CD8-positive, alpha-beta memory T cell (primary cell): ENCODE data around the gene IL16. TPM values are rescaled to one million over a fixed set of nuclear protein-coding genes. Genes with fewer than 3 reads are reported as not detected.

ENCODE experiments used
- CTCF ChIA-PET: fragments of 350-600 bp; sonication (Branson Sonifier 250); formaldehyde crosslinking; loops from one replicate; lab custom pipeline; 2021; ENCODE audit warnings: antibody characterized with exemption; lab: Charles Lee
- POLR2A ChIA-PET: fragments of 350-600 bp; sonication (Branson Sonifier 250); formaldehyde crosslinking; loops from one replicate; lab custom pipeline; 2021; ENCODE audit warnings: antibody characterized with exemption; lab: Charles Lee
- DNase-seq, 5 donors: peaks; one replicate each; pipeline versions ENCODE4 v3.0.0 to v3.0.0-alpha.2; 2020 to 2022; ENCODE audit warnings: mixed read lengths in 1 of 5
- H3K27ac ChIP-seq: one replicate; pipeline ENCODE4 v1.7.0; 2013; ENCODE audit warnings: low read depth, mild to moderate bottlenecking, low read length, moderate library complexity
- H3K27me3 ChIP-seq: 2 replicates; pipeline ENCODE4 v1.7.0; 2013; ENCODE audit warnings: low read length, mild to moderate bottlenecking; ENCODE audit not compliant: insufficient read depth, poor library complexity, severe bottlenecking
- H3K36me3 ChIP-seq: 2 replicates; pipeline ENCODE4 v1.7.0; 2013; ENCODE audit warnings: mild to moderate bottlenecking, low read length, moderate library complexity; ENCODE audit not compliant: insufficient read depth
- H3K4me1 ChIP-seq: 2 replicates; pipeline ENCODE4 v1.7.0; 2013; ENCODE audit warnings: mild to moderate bottlenecking, low read length, moderate library complexity; ENCODE audit not compliant: insufficient read depth
- H3K4me3 ChIP-seq: 2 replicates; pipeline ENCODE4 v1.7.0; 2013; ENCODE audit warnings: mild to moderate bottlenecking, low read length
- H3K9me3 ChIP-seq: 2 replicates; pipeline ENCODE4 v1.7.0; 2013; ENCODE audit warnings: mild to moderate bottlenecking, low read length
- H3K27ac Mint-ChIP-seq, 8 donors: one replicate each; pipeline ENCODE4 v1.8.0; 2020 to 2021; ENCODE audit warnings: mixed read lengths in 8 of 8, mild to moderate bottlenecking in 6 of 8, inconsistent platforms in 3 of 8, moderate library complexity in 3 of 8
- H3K27me3 Mint-ChIP-seq, 2 donors: one replicate each; pipeline ENCODE4 v1.8.0; 2020 to 2021; ENCODE audit warnings: mixed read lengths in 2 of 2, mild to moderate bottlenecking in 1 of 2, moderate library complexity in 1 of 2
- H3K36me3 Mint-ChIP-seq, 3 donors: one replicate each; pipeline ENCODE4 v1.8.0; 2020 to 2021; ENCODE audit warnings: mixed read lengths in 3 of 3, inconsistent platforms in 1 of 3, mild to moderate bottlenecking in 1 of 3
- H3K4me1 Mint-ChIP-seq, 3 donors: one replicate each; pipeline ENCODE4 v1.8.0; 2020 to 2021; ENCODE audit warnings: mixed read lengths in 3 of 3, inconsistent platforms in 1 of 3, mild to moderate bottlenecking in 1 of 3
- H3K4me3 Mint-ChIP-seq, 7 donors: one replicate each; pipeline ENCODE4 v1.8.0; 2020 to 2021; ENCODE audit warnings: mixed read lengths in 7 of 7, mild to moderate bottlenecking in 6 of 7, moderate library complexity in 4 of 7, inconsistent platforms in 2 of 7
- H3K9me3 Mint-ChIP-seq, 5 donors: one replicate each; pipeline ENCODE4 v1.8.0; 2020 to 2022; ENCODE audit warnings: mixed read lengths in 5 of 5, mild to moderate bottlenecking in 3 of 5, moderate library complexity in 2 of 5, inconsistent platforms in 1 of 5
- polyA plus RNA-seq: library from polyadenylated mRNA; unstranded; fragments of 300-500 nt; fragmentation: Illumina TruSeq; gene quantifications from one replicate; pipeline ENCODE4 v1.2.3, GENCODE V29; 2021
- total RNA-seq, 2 experiments: library from RNA; stranded (reverse); gene quantifications; one replicate each; pipeline ENCODE4 v1.2.3, GENCODE V29; 2021

The IL16 gene
- total and polyA plus RNA-seq, 3 experiments from 2014 or later: 73.4 to 310 (median 73.8) TPM

DNA sequence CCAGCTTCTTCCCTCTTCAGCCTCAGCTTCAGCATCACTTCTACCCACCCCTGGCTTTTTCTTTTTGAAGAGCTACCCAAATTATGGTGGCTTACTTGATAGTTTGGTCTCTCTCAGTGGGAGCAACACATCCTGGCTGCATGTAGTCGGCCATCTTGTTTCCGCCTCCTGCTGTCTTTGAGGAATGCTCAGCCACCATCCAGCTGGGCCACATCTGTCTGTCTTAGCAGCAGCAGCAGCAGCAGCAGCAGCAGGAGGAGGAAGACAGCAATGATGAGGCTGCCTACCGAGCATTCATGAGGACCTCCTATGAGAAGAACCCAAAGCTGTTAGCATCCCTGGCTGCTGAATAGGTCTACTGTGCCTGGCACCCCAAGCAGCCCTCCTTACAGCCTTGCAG, 19.7 kb downstream of the IL16 start:
- Histone ChIP-seq H3K9me3 (no peaks in the 10 kb centered on the region), H3K27me3 (no peaks in the 10 kb centered on the region), H3K27ac (no peak overlapping the region), H3K36me3 (no peaks in the 10 kb centered on the region), H3K4me1 (no peaks in the 10 kb centered on the region), H3K4me3 (no peak overlapping the region)
- Mint-ChIP-seq H3K27me3 (peaks cover 5 to 46% of the 10 kb centered on the region in 2 donors), H3K27ac (no peak overlapping the region), H3K9me3 (peaks cover 7 to 22% (median 21%) of the 10 kb centered on the region in 5 donors), H3K36me3 (peaks cover 0 to 15% (median 0%) of the 10 kb centered on the region in 3 donors), H3K4me1 (no peaks in the 10 kb centered on the region), H3K4me3 (no peak overlapping the region)
- CTCF ChIA-PET: no interaction called here
- DNase-seq: no peak
- POLR2A ChIA-PET: no interaction called here

DNA sequence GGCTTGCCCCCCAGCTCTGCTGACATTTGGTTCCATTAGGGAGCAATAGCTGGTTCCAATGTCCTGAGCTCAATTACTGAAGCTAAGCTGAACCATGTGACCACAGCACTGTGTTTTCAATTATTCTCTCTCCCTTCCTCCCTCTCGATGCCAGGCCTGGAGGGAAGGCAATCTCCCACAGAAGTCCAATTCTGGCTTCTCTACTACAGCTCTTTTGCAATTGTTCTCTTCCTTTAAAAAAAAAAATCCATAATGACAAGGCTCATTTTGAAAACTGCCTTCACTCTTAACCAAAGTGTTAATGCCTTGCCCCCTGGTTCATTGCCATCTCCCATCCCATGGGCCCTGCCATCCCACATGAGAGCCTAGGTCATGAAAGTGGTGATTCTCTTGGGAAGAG, 24.8 kb downstream of the IL16 start:
- ChIA-PET POLR2A (no interaction called here), CTCF (interaction anchor here (1.3 kb wide), 1 partner anchor 44 kb away, joined by 3 read pairs; no protein-coding TSS in a partner anchor)
- Histone ChIP-seq H3K36me3 (no peaks in the 10 kb centered on the region), H3K27ac (no peak overlapping the region), H3K27me3 (no peaks in the 10 kb centered on the region), H3K9me3 (no peaks in the 10 kb centered on the region), H3K4me3 (no peak overlapping the region), H3K4me1 (no peaks in the 10 kb centered on the region)
- Mint-ChIP-seq H3K4me1 (no peaks in the 10 kb centered on the region), H3K36me3 (no peaks in the 10 kb centered on the region), H3K9me3 (peaks cover 0 to 2% (median 0%) of the 10 kb centered on the region in 5 donors), H3K27ac (no peak overlapping the region), H3K4me3 (no peak overlapping the region), H3K27me3 (peaks cover 7 to 39% of the 10 kb centered on the region in 2 donors)
- DNase-seq: no peak

DNA sequence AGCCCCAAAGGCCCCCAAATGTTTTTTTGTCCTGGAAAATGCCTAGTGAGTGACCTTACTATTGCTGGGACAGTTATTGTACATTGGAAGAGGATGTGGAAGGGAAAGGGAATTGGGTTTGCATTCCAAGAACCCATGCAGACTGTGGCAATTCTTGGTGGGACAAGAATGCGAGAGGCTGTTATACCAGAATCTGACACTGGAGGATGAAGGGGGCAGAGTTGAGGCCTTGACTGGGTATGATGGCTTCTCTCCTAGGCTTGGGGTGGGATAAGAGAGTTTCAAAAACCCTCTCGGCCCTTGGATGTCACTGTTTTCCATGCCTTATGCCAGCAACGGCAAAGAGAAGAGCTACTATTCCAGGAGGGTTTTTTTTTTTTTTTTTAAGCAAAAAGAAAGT, 25.3 kb downstream of the IL16 start:
- Mint-ChIP-seq H3K27ac (no peak overlapping the region), H3K4me3 (no peak overlapping the region), H3K36me3 (no peaks in the 10 kb centered on the region), H3K9me3 (peaks cover 0 to 2% (median 0%) of the 10 kb centered on the region in 5 donors), H3K27me3 (peaks cover 7 to 35% of the 10 kb centered on the region in 2 donors), H3K4me1 (no peaks in the 10 kb centered on the region)
- H3K4me1 ChIP-seq: no peaks in the 10 kb centered on the region
- H3K27ac ChIP-seq: no peak overlapping the region
- ChIA-PET POLR2A (no interaction called here), CTCF (interaction anchor here (1.3 kb wide), 1 partner anchor 44 kb away, joined by 3 read pairs; no protein-coding TSS in a partner anchor)
- H3K27me3 ChIP-seq: no peaks in the 10 kb centered on the region
- no peak for DNase-seq
- H3K9me3 ChIP-seq: no peaks in the 10 kb centered on the region
- no peak overlapping the region for H3K4me3 ChIP-seq
- no peaks in the 10 kb centered on the region for H3K36me3 ChIP-seq

DNA sequence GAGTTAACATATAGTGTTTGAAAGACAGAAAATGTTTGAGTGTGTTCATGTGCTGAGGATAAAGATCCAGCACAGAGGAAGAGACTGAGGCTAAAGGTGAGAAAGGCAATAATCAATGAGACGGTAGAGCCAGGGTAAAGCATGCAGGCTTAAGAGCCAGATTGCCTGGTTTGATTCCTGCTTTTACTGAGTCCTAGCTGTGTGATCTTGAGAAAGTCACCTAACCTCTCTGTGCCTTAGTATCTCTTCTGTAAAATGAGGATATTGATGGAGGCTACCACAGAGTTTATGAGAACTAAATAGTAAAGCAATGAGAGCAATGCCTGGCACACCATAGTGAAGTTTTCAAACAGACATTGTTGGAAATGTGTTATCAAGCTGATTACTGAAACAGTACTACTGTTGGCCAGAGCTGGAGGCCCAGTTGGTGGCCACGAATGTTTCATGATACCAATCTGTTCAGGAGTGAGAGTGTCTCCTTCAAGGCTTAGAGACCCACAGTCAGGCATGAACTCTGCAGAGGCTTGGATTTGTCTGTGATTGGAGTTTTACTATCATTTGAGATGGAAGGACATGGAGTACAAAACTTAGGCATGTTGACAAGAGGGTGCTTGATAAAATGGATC, 26.8 kb downstream of the IL16 start:
- ChIA-PET CTCF (no interaction called here), POLR2A (no interaction called here)
- DNase-seq: no peak
- no peak overlapping the region for H3K27ac Mint-ChIP-seq
- H3K9me3 ChIP-seq: no peaks in the 10 kb centered on the region
- H3K4me1 Mint-ChIP-seq: no peaks in the 10 kb centered on the region
- H3K27me3 ChIP-seq: no peaks in the 10 kb centered on the region
- H3K27me3 Mint-ChIP-seq: peaks cover 10 to 42% of the 10 kb centered on the region in 2 donors
- H3K4me3 Mint-ChIP-seq: no peak overlapping the region
- H3K4me3 ChIP-seq: no peak overlapping the region
- no peaks in the 10 kb centered on the region for H3K36me3 Mint-ChIP-seq
- no peaks in the 10 kb centered on the region for H3K4me1 ChIP-seq
- H3K9me3 Mint-ChIP-seq: peaks cover 0 to 2% (median 0%) of the 10 kb centered on the region in 5 donors
- no peak overlapping the region for H3K27ac ChIP-seq
- H3K36me3 ChIP-seq: no peaks in the 10 kb centered on the region

DNA sequence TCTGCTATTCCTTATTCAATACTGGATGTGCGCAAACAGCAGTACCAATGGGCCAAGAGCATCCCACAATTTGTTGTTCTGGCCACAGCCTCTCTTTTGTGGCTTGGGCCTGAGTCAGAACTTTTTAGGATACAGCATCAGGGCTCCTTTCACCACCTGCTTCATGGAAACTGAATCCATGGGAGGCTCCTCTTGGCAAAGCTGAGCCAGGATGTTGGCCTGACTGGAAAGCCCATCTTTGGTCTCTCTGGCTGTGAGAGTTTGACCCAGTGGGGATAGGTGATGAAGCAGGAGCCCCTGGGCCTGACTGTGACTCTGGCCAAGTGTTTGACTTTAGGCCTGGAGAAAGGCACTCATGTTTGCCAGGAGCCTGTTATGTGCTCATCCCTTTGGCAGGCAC, 27.6 kb downstream of the IL16 start:
- Mint-ChIP-seq H3K9me3 (peaks cover 0 to 2% (median 0%) of the 10 kb centered on the region in 5 donors), H3K27me3 (peaks cover 11 to 35% of the 10 kb centered on the region in 2 donors), H3K4me1 (no peaks in the 10 kb centered on the region), H3K4me3 (no peak overlapping the region), H3K36me3 (no peaks in the 10 kb centered on the region), H3K27ac (no peak overlapping the region)
- Histone ChIP-seq H3K4me3 (no peak overlapping the region), H3K9me3 (no peaks in the 10 kb centered on the region), H3K27ac (no peak overlapping the region), H3K36me3 (no peaks in the 10 kb centered on the region), H3K4me1 (no peaks in the 10 kb centered on the region), H3K27me3 (no peaks in the 10 kb centered on the region)
- DNase-seq: no peak
- POLR2A ChIA-PET: no interaction called here
- CTCF ChIA-PET: no interaction called here

DNA sequence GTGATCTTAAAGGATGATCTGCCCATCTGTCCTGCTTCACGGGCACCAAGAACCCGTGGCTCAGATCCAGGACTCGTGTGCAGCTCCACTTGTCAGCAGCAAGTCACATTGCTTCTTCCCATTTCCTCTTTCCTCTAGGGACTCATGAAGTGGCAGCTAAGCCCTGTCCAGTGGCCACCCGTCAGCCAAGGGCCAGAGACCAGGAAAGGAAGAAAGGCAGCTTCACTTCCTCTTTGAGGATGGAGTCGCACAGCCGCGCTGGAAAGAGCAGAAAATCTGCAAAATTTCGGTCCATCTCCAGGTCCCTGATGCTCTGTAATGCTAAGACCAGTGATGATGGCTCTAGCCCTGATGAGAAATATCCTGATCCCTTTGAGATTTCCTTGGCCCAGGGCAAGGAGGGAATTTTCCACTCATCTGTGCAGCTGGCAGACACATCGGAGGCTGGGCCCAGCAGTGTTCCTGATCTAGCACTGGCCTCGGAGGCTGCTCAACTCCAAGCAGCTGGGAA, 28.5 kb downstream of the IL16 start:
- no peak overlapping the region for H3K27ac ChIP-seq
- Mint-ChIP-seq H3K36me3 (no peaks in the 10 kb centered on the region), H3K27me3 (peaks cover 12 to 29% of the 10 kb centered on the region in 2 donors), H3K4me3 (no peak overlapping the region), H3K27ac (no peak overlapping the region), H3K4me1 (no peaks in the 10 kb centered on the region), H3K9me3 (peaks cover 0 to 2% (median 0%) of the 10 kb centered on the region in 5 donors)
- CTCF ChIA-PET: no interaction called here
- H3K4me1 ChIP-seq: no peaks in the 10 kb centered on the region
- no peak overlapping the region for H3K4me3 ChIP-seq
- H3K9me3 ChIP-seq: no peaks in the 10 kb centered on the region
- H3K36me3 ChIP-seq: no peaks in the 10 kb centered on the region
- POLR2A ChIA-PET: no interaction called here
- no peak for DNase-seq
- H3K27me3 ChIP-seq: no peaks in the 10 kb centered on the region

DNA sequence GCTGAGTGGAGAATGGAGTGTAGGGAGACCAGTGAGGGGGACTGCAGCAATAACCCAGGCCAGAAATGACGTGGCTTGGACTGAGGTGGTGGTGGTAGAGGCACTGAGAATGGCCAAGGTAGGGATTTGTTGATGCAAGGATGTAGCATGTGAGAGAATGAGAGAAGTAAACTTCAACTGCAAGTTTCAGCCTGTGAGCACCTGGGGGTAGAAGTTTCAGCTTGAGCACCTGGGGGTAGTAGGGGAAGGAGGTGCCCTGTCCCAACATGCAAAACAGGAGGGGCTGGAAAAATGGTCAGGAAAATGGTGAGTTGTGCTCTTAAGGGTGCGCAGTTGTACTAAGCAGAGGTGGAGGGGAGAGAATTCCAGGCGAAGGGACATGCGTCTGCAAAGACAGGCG, 31.0 kb downstream of the IL16 start:
- Mint-ChIP-seq H3K9me3 (peaks cover 0 to 4% (median under 1%) of the 10 kb centered on the region in 5 donors), H3K27ac (peak overlapping the region in 1 of 8 donors; percentile 42), H3K4me1 (no peaks in the 10 kb centered on the region), H3K36me3 (peaks cover 0 to 5% (median 0%) of the 10 kb centered on the region in 3 donors), H3K4me3 (no peak overlapping the region), H3K27me3 (peaks cover 10 to 16% of the 10 kb centered on the region in 2 donors)
- ChIA-PET CTCF (no interaction called here), POLR2A (no interaction called here)
- Histone ChIP-seq H3K4me3 (no peak overlapping the region), H3K9me3 (no peaks in the 10 kb centered on the region), H3K4me1 (no peaks in the 10 kb centered on the region), H3K36me3 (no peaks in the 10 kb centered on the region), H3K27me3 (no peaks in the 10 kb centered on the region), H3K27ac (no peak overlapping the region)
- no peak for DNase-seq

DNA sequence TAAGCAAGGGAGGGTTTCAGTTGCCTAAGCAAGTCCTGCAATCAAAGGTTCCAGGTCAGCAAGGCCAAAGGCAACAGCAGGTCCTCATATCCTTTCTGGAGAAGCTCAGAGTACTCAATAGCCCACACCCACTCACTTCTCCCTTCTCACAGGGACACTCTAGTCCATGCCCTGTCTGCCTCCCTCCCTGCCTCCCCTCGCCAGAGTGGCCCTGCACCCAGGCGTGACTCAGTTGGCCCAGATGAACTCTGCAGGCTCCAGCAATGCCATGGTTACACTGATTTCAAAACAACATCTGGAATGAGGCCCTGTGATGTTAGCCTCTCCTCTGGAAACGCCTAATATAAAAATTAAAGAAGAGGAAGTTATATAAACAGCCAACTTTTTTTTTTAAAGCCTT, 32.9 kb downstream of the IL16 start:
- Mint-ChIP-seq H3K4me3 (no peak overlapping the region), H3K9me3 (peaks cover 0 to 8% (median 3%) of the 10 kb centered on the region in 5 donors), H3K36me3 (peaks cover 0 to 5% (median 2%) of the 10 kb centered on the region in 3 donors), H3K27ac (no peak overlapping the region), H3K27me3 (peaks cover 4 to 10% of the 10 kb centered on the region in 2 donors), H3K4me1 (no peaks in the 10 kb centered on the region)
- Histone ChIP-seq H3K27me3 (no peaks in the 10 kb centered on the region), H3K36me3 (no peaks in the 10 kb centered on the region), H3K4me1 (no peaks in the 10 kb centered on the region), H3K4me3 (no peak overlapping the region), H3K27ac (no peak overlapping the region), H3K9me3 (no peaks in the 10 kb centered on the region)
- ChIA-PET CTCF (interaction anchor here (1.3 kb wide), 1 partner anchor 36 kb away, joined by 3 read pairs; no protein-coding TSS in a partner anchor), POLR2A (no interaction called here)
- no peak for DNase-seq
